Activated T-helper 1 cell treated with anti-CD3 and anti-CD28 coated beads, Interleukin-12 subunit alpha, Interleukin-12 subunit beta, Interleukin-2, Interleukin-4 antibody, amounts not matched to agents 30 ng/mL and 10 ng/mL and 1 ng/mL, durations not matched to agents 14 hours and 24 hours and 36 hours (primary cell): ENCODE measurements around the gene FAM168A. TPM values are rescaled to one million over a fixed set of nuclear protein-coding genes. Genes with fewer than 3 reads are reported as not detected.
A peak's percentile ranks its signal among the peaks of the same experiment; 100 is the strongest.

Experiments
- DNase-seq: peaks from one replicate; pipeline ENCODE4 v3.0.0; 2021; ENCODE audit warnings: low spot score
- H3K27ac Mint-ChIP-seq: one replicate; pipeline ENCODE4 v1.8.0; 2021; ENCODE audit warnings: mild to moderate bottlenecking, mixed read lengths
- H3K27me3 Mint-ChIP-seq: one replicate; pipeline ENCODE4 v1.8.0; 2022; ENCODE audit warnings: mild to moderate bottlenecking, moderate library complexity, mixed read lengths; ENCODE audit not compliant: insufficient read depth
- H3K36me3 Mint-ChIP-seq: one replicate; pipeline ENCODE4 v1.8.0; 2021; ENCODE audit warnings: low read depth, mixed read lengths
- H3K4me1 Mint-ChIP-seq: one replicate; pipeline ENCODE4 v1.8.0; 2021; ENCODE audit warnings: low read depth, mixed read lengths
- H3K4me3 Mint-ChIP-seq: one replicate; pipeline ENCODE4 v1.8.0; 2021; ENCODE audit warnings: mild to moderate bottlenecking, moderate library complexity, mixed read lengths
- H3K9me3 Mint-ChIP-seq: one replicate; pipeline ENCODE4 v1.8.0; 2021; ENCODE audit warnings: mixed read lengths
- intact Hi-C: fragments of 100-400 bp; cut with micrococcal nuclease; formaldehyde crosslinking; loops from one replicate; pipeline ENCODE4 v1.15.1; 2024
- total RNA-seq: library from RNA; stranded (reverse); gene quantifications from 2 replicates; pipeline ENCODE4 v1.2.3, GENCODE V29; 2022

Gene FAM168A
- total RNA-seq, 1 donor from 2014 or later: 19.4 TPM

GRCh38 chr11:73539506-73540084 is 58.3 kb downstream of the FAM168A start:
- H3K36me3 Mint-ChIP-seq: peaks cover 3% of the 10 kb centered on the region
- no peak for DNase-seq
- no peaks in the 10 kb centered on the region for H3K9me3 Mint-ChIP-seq
- peaks cover 20% of the 10 kb centered on the region for H3K4me1 Mint-ChIP-seq
- H3K27me3 Mint-ChIP-seq: no peaks in the 10 kb centered on the region
- no peak overlapping the region for H3K27ac Mint-ChIP-seq
- H3K4me3 Mint-ChIP-seq: no peak overlapping the region
- intact Hi-C loops: loop anchor here (5.0 kb wide), 1 partner anchor 58 kb away; the partner anchor contains the start of gene FAM168A

GRCh38 chr11:73538381-73538872 is 59.5 kb downstream of the FAM168A start:
- peak overlapping the region; percentile 82 for H3K27ac Mint-ChIP-seq
- intact Hi-C loops: loop anchor here (1.0 to 5.0 kb wide), 2 partner anchors 41 to 59 kb away; partner anchors contain the start of gene FAM168A
- no peak for DNase-seq
- H3K27me3 Mint-ChIP-seq: no peaks in the 10 kb centered on the region
- peaks cover 20% of the 10 kb centered on the region for H3K4me1 Mint-ChIP-seq
- no peaks in the 10 kb centered on the region for H3K9me3 Mint-ChIP-seq
- H3K4me3 Mint-ChIP-seq: peak overlapping the region; percentile 19
- H3K36me3 Mint-ChIP-seq: peaks cover 3% of the 10 kb centered on the region

- Mint-ChIP-seq H3K27ac (peak overlapping the region; percentile 82), H3K4me1 (peaks cover 20% of the 10 kb centered on the region), H3K9me3 (no peaks in the 10 kb centered on the region), H3K4me3 (no peak overlapping the region), H3K27me3 (no peaks in the 10 kb centered on the region), H3K36me3 (peaks cover 3% of the 10 kb centered on the region)
- no peak for DNase-seq
- intact Hi-C loops: loop anchor here (1.0 to 5.0 kb wide), 2 partner anchors 41 to 59 kb away; partner anchors contain the start of gene FAM168A
Observed at GRCh38 chr11:73537969-73538368, 59.9 kb downstream of the FAM168A start.

GRCh38 chr11:73536961-73537360 is 61.0 kb downstream of the FAM168A start:
- no peak for DNase-seq
- intact Hi-C loops: loop anchor here (5.0 kb wide), 1 partner anchor 60 kb away; the partner anchor contains the start of gene FAM168A
- H3K4me3 Mint-ChIP-seq: no peak overlapping the region
- H3K9me3 Mint-ChIP-seq: no peaks in the 10 kb centered on the region
- H3K36me3 Mint-ChIP-seq: peaks cover 3% of the 10 kb centered on the region
- H3K4me1 Mint-ChIP-seq: peaks cover 20% of the 10 kb centered on the region
- no peaks in the 10 kb centered on the region for H3K27me3 Mint-ChIP-seq
- H3K27ac Mint-ChIP-seq: peak overlapping the region; percentile 38

GRCh38 chr11:73532310-73532709 is 65.6 kb downstream of the FAM168A start:
- peaks cover 3% of the 10 kb centered on the region for H3K36me3 Mint-ChIP-seq
- no peak for DNase-seq
- no peaks in the 10 kb centered on the region for H3K9me3 Mint-ChIP-seq
- no peak overlapping the region for H3K27ac Mint-ChIP-seq
- peaks cover 2% of the 10 kb centered on the region for H3K27me3 Mint-ChIP-seq
- H3K4me3 Mint-ChIP-seq: no peak overlapping the region
- peaks cover 29% of the 10 kb centered on the region for H3K4me1 Mint-ChIP-seq
- intact Hi-C loops: no loop called here

GRCh38 chr11:73531386-73531785 is 66.5 kb downstream of the FAM168A start:
- H3K27me3 Mint-ChIP-seq: peaks cover 2% of the 10 kb centered on the region
- H3K4me1 Mint-ChIP-seq: peaks cover 33% of the 10 kb centered on the region
- H3K4me3 Mint-ChIP-seq: no peak overlapping the region
- intact Hi-C loops: no loop called here
- H3K36me3 Mint-ChIP-seq: peaks cover 3% of the 10 kb centered on the region
- H3K27ac Mint-ChIP-seq: no peak overlapping the region
- no peaks in the 10 kb centered on the region for H3K9me3 Mint-ChIP-seq
- DNase-seq: no peak

GRCh38 chr11:73530109-73530508 is 67.8 kb downstream of the FAM168A start:
- no peak for DNase-seq
- H3K27ac Mint-ChIP-seq: no peak overlapping the region
- peaks cover 35% of the 10 kb centered on the region for H3K4me1 Mint-ChIP-seq
- intact Hi-C loops: no loop called here
- H3K4me3 Mint-ChIP-seq: no peak overlapping the region
- peaks cover 3% of the 10 kb centered on the region for H3K36me3 Mint-ChIP-seq
- H3K9me3 Mint-ChIP-seq: no peaks in the 10 kb centered on the region
- H3K27me3 Mint-ChIP-seq: peaks cover 2% of the 10 kb centered on the region

- peaks cover under 1% of the 10 kb centered on the region for H3K36me3 Mint-ChIP-seq
- intact Hi-C loops: no loop called here
- peaks cover 2% of the 10 kb centered on the region for H3K27me3 Mint-ChIP-seq
- H3K4me3 Mint-ChIP-seq: no peak overlapping the region
- H3K9me3 Mint-ChIP-seq: peaks cover under 1% of the 10 kb centered on the region
- no peak for DNase-seq
- peaks cover 35% of the 10 kb centered on the region for H3K4me1 Mint-ChIP-seq
- no peak overlapping the region for H3K27ac Mint-ChIP-seq
Observed at GRCh38 chr11:73529204-73529530, 68.7 kb downstream of the FAM168A start.

GRCh38 chr11:73528483-73529203 is 69.3 kb downstream of the FAM168A start:
- H3K4me1 Mint-ChIP-seq: peaks cover 35% of the 10 kb centered on the region
- intact Hi-C loops: no loop called here
- no peak for DNase-seq
- peaks cover 2% of the 10 kb centered on the region for H3K36me3 Mint-ChIP-seq
- peaks cover 2% of the 10 kb centered on the region for H3K27me3 Mint-ChIP-seq
- no peak overlapping the region for H3K4me3 Mint-ChIP-seq
- peaks cover 6% of the 10 kb centered on the region for H3K9me3 Mint-ChIP-seq
- no peak overlapping the region for H3K27ac Mint-ChIP-seq

- intact Hi-C loops: no loop called here
- peaks cover 2% of the 10 kb centered on the region for H3K27me3 Mint-ChIP-seq
- H3K4me1 Mint-ChIP-seq: peaks cover 35% of the 10 kb centered on the region
- peaks cover 2% of the 10 kb centered on the region for H3K36me3 Mint-ChIP-seq
- peaks cover 6% of the 10 kb centered on the region for H3K9me3 Mint-ChIP-seq
- no peak overlapping the region for H3K27ac Mint-ChIP-seq
- DNase-seq: no peak
- no peak overlapping the region for H3K4me3 Mint-ChIP-seq
Observed at GRCh38 chr11:73528013-73528412, 69.9 kb downstream of the FAM168A start.

- DNase-seq: no peak
- Mint-ChIP-seq H3K27me3 (peaks cover 2% of the 10 kb centered on the region), H3K4me1 (peaks cover 40% of the 10 kb centered on the region), H3K27ac (no peak overlapping the region), H3K36me3 (peaks cover 6% of the 10 kb centered on the region), H3K4me3 (no peak overlapping the region), H3K9me3 (peaks cover 6% of the 10 kb centered on the region)
- intact Hi-C loops: no loop called here
Observed at GRCh38 chr11:73525611-73526010, 72.3 kb downstream of the FAM168A start.

- DNase-seq: no peak
- Mint-ChIP-seq H3K27me3 (no peaks in the 10 kb centered on the region), H3K9me3 (peaks cover 6% of the 10 kb centered on the region), H3K27ac (no peak overlapping the region), H3K36me3 (peaks cover 6% of the 10 kb centered on the region), H3K4me3 (no peak overlapping the region), H3K4me1 (peaks cover 43% of the 10 kb centered on the region)
- intact Hi-C loops: loop anchor here (5.0 kb wide), 2 partner anchors 53 to 73 kb away; partner anchors contain the start of gene FAM168A
Observed at GRCh38 chr11:73524774-73525173, 73.1 kb downstream of the FAM168A start.

- H3K4me3 Mint-ChIP-seq: peak overlapping the region; percentile 23
- peaks cover 6% of the 10 kb centered on the region for H3K36me3 Mint-ChIP-seq
- peaks cover 6% of the 10 kb centered on the region for H3K9me3 Mint-ChIP-seq
- H3K4me1 Mint-ChIP-seq: peaks cover 35% of the 10 kb centered on the region
- DNase-seq: no peak
- intact Hi-C loops: loop anchor here (5.0 kb wide), 2 partner anchors 56 to 76 kb away; partner anchors contain the start of gene FAM168A
- no peaks in the 10 kb centered on the region for H3K27me3 Mint-ChIP-seq
- peak overlapping the region; percentile 64 for H3K27ac Mint-ChIP-seq
Observed at GRCh38 chr11:73521621-73522020, 76.3 kb downstream of the FAM168A start.
